GM18861 (cell line): Measurements from ENCODE around the gene HELZ2.

Source experiments
- ATAC-seq: cut with Tn5 transposase; IDR thresholded peaks from one replicate; pipeline ENCODE4 v1.9.1; 2021; ENCODE audit not compliant: unreplicated experiment

The HELZ2 gene

DNA sequence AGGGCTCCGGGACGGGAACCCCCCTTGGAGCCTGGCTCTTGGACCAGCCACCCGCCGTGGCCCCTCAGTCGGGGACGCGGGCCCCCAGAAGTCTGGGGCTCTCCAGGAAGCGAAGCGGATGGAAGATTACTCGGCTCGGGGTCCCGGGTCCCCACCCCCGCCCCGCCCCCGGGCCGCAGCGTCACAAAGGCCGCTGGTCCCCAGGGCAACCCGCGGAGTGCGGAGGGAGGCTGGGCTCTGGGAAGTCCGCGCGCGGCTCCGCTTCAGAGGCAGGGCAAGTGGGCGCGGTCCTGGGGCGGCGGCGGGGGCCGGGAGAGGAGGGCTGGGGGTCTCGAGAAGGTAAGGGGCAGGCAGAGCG lies 20.1 kb downstream of the HELZ2 start, which contains the start of gene FNDC11:
TSS of gene FNDC11 (plus strand) at position 227 of the 358 bp plus-strand sequence. CDS start 1,505 bp downstream, outside the sequence.
- peak; percentile 18 for ATAC-seq

- peak; percentile 27 for ATAC-seq
Measured at GRCh38 chr20:63553251-63553932, 20.6 kb downstream of the HELZ2 start.

DNA sequence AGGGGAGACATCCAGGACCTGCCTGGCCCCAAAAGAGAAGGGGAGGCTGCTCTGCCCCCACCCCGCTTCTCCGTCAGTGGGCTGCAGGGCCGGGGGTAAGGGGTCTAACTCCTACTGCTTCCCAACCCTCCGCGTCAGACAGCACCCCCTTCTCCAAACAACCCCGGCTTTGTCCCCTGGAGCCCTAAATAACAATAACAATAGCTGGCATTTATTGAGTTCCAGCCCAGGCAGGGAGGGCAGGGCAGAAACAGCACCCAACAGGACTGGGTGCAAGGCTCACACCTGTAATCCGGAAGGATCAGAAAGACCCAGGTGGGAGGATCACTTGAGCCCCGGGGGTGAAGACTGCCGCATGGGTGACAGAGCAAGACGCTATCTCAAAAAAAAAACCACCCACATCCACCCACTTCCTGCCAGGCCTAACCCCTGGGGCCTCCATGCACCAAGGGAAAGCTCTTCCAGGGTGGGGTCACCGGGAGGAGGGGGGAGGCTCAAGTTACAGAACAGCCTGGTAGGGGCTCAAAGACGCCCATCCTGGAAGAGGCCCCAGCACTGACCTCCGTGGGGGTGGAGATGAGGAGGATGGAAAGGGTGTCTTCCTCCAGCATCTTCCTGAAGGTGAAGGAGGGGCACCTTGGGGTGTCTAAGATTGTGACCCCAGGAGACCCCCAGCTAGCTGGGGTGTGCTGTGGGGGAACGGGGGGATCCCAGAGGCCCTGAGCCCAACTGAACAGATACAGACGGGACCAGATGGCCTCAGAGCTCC lies 21.4 kb downstream of the HELZ2 start:
- peak; percentile 40 for ATAC-seq

DNA sequence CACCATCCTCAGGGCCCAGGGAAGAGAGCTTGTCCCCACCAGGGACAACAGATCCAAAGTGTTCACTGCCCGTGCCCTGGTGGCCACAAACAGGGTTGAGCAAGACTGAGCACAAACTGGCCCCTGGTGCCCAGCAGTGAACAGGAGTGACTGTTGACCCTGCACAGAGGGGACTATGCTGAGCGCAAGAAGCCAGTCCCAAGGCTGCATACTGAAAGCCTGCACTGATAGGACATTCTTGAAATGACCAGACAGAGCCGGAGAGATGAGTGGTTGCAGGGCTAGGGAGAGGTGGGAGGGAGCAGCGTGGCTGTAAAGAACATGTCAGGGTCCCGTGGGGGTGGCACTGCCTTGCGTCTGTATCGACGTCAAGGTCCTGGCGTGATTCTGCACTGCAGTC lies 23.0 kb downstream of the HELZ2 start:
- no peak for ATAC-seq

DNA sequence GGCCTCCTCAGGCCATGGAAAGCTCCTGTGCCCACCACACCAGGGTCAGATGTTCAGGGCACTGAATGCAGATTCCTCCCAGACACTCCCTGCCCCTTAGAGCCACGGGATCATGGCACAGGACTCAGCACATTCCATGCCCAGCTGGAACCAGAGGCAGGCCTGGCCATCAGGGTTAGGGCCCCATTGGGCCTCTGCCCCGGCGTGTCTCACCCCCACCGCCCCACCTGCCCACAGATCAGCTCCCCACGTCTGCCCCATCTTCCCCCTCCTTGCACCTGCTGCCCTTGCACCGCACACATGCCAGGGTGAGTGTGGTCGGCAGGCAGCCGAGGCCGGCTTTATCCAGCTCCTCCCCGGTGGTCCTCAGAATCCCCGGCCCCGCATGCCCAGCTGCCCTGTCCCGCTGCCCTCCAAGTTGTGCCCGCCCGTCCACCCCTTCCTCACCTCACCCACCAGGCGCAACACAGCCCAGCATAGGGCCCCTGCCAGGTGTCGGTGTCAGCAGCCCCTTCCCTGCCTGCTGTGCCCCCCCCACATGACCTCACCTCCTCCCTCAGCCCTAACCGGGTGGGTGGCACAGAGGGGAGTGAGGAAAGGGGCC lies 24.3 kb downstream of the HELZ2 start:
- ATAC-seq: no peak

DNA sequence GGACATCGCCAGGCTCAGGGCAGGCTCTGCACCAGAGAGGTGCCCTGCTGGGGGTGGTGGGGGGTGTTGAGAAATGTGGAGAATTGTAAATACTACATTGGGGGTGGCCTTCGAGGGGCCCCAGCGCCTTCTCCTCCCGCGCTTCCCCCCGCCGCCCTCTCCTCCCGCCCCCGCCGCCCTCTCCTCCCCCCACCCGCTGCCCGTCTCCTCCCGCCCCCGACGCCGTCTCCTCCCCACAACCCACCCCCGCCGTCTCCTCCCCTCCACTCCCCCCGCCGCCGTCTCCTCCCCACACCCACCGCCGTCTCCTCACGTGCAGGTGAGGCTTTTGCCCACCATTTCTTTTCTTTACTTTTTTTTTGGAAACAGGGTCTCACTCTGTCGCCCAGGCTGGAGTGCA lies 25.0 kb downstream of the HELZ2 start:
- ATAC-seq: no peak

- ATAC-seq: no peak
Measured at GRCh38 chr20:63548542-63548941, 25.5 kb downstream of the HELZ2 start.

DNA sequence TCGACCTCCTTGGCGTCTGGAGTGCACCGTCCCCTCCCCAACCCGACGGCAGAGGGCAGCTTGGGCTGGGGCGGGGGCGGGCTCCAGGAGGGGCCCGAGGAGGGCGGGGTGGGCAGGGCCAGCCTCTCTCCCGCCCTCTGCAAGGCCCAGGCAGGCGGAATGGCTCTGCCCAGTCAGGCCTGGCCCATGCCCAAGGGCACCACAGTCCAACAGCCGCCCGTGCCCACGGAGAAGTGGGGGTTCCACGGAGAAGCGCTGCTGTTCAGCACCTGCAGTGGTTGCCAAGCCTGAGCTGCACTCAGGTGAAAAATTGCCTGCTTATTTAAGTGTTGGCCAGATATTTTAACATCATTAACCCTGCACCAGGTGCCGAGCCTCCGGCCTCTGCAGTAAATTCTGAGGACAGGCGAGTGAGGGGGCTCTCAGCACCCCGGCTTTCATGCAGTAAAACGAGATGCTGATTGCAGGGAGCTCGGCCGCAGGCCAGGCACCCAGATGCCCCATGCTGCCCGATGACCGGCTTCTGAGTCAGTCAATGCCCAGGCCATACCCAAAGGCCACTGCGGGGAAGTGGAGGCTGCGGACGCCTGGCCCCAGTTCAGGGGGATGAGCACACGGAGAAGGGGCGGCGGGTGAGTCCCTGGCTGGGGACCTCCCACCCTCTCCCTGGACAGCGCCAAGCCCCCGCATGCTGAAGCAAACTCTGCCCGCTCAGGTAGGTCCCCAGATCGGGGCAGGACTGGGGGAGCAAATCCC lies 26.1 kb downstream of the HELZ2 start, which contains the start of gene SRMS:
TSS of gene SRMS (minus strand) at position 25 of the 756 bp plus-strand sequence. CDS start 286 bp downstream, outside the sequence.
- ATAC-seq: no peak

DNA sequence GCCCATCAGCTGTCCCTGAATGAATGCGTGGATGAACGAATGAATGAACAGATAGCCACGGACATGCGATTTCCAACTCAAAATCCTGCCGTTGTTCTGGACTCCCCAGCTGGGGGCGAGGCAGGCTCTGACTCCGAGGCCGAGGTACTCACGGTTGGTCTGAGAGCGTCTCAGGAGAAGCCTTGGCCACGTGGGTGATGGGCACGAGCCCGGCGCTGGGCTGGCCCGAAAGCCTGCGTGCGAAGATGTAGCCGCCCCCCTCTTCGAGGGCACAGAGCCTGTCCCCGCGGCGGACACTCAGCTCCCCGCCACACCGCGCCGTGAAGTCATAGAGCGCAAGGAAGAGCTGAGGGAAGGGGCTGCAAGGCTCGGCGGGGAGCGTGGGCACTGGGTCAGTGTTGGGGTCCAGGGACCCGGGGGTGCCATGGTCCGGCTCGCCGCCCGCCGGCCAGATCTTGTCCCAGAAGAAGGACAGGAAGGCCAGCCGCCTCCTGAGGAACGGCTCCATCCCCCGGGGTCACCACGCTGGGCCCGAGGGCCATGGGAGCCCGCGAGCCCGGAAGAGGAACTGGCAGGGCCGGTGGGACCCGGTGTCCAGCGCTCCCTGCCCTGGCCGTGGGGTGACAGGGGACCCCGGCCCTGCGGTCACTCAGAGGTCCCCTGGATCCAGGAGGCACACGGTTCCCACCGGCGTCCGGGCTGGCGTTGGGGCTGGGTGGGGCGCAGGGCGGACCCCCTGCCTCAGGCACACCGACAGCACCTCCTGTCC lies 26.9 kb downstream of the HELZ2 start:
- no peak for ATAC-seq

GRCh38 chr20:63546256-63546955 lies 27.6 kb downstream of the HELZ2 start:
- ATAC-seq: no peak

GRCh38 chr20:63545814-63546213 lies 28.2 kb downstream of the HELZ2 start:
- no peak for ATAC-seq

- ATAC-seq: no peak
Measured at GRCh38 chr20:63544958-63545516, 29.0 kb downstream of the HELZ2 start.

- ATAC-seq: no peak
Measured at GRCh38 chr20:63544241-63544957, 29.6 kb downstream of the HELZ2 start.

- no peak for ATAC-seq
Measured at GRCh38 chr20:63543733-63544132, 30.3 kb downstream of the HELZ2 start.

DNA sequence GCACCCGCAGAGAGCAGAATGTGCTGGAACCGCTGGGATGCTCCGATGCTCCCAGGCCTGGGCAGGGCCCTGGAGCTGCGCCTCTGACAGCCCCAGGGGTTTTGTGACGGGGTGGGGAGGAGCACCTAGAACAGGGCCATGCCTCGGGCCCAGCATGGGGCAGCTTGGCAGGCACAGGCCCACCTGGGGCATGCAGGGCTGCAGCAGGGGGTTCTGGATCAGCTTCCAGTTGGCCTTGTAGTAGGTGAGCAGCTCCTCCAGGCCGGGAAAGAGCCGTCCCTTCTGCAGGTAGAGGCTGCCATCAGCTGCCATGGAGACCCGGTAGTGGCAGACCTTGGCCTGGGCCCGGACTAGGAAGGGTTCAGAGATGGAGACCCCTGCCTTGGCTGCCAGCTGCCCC lies 30.9 kb downstream of the HELZ2 start:
- ATAC-seq: no peak

DNA sequence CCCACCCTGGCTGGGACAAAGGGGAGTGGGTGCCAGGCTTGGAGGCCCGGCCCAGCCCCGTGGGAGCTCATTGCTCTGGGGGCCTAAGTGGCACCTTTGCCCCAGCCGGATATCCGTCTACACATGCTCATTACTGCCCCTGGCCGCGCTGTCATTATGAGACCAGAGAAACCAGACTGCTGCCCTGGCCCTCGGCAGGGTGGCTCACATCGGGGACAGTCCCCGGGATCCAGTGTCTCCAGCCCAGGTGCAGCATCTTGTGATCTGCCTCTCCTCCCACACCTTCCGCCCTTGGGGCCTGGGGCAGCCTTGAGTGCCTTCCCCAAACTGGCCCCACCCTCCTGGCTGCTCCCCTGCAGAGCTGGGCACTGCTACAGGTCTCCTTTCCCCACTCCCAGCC lies 31.3 kb downstream of the HELZ2 start:
- no peak for ATAC-seq

- no peak for ATAC-seq
Measured at GRCh38 chr20:63542031-63542559, 31.9 kb downstream of the HELZ2 start.

- no peak for ATAC-seq
Measured at GRCh38 chr20:63541371-63541770, 32.7 kb downstream of the HELZ2 start.
